H7 (cell line): ENCODE data around the gene TIMP3. TPM values are rescaled to one million over a fixed set of nuclear protein-coding genes. Genes with fewer than 3 reads are reported as not detected.
A peak's percentile ranks its signal among the peaks of the same experiment; 100 is the strongest.
"Not testable (repeated sequence)": the region's sequence is repeated elsewhere in the genome, so short reads cannot be mapped to it uniquely, and the experiment has no call there.

Source experiments
- DNase-seq: peaks from one replicate; pipeline ENCODE4 v3.0.0; 2012
- H3K27me3 ChIP-seq: 2 replicates; pipeline ENCODE4 v1.6.0; 2011; ENCODE audit warnings: mild to moderate bottlenecking, low read length; ENCODE audit not compliant: control insufficient read depth, insufficient read depth
- H3K36me3 ChIP-seq: replicated peaks from 2 replicates; pipeline ENCODE4 v1.5.1; 2011; ENCODE audit warnings: low read length; ENCODE audit not compliant: control insufficient read depth, insufficient read depth
- H3K4me3 ChIP-seq: 2 replicates; pipeline ENCODE4 v1.5.1; 2011; ENCODE audit warnings: low read depth, mild to moderate bottlenecking, control low read depth, low read length, moderate library complexity; ENCODE audit not compliant: insufficient read depth
- total RNA-seq: library from RNA; depleted of rRNA; stranded (reverse); fragments of >200 nt; shearing (Covaris generic); gene quantifications from 2 replicates; pipeline ENCODE4 v1.2.3, GENCODE V29; 2014; rRNA removed

TIMP3 gene
- total RNA-seq = 5.0 and 6.7 TPM in 2 replicates

DNA sequence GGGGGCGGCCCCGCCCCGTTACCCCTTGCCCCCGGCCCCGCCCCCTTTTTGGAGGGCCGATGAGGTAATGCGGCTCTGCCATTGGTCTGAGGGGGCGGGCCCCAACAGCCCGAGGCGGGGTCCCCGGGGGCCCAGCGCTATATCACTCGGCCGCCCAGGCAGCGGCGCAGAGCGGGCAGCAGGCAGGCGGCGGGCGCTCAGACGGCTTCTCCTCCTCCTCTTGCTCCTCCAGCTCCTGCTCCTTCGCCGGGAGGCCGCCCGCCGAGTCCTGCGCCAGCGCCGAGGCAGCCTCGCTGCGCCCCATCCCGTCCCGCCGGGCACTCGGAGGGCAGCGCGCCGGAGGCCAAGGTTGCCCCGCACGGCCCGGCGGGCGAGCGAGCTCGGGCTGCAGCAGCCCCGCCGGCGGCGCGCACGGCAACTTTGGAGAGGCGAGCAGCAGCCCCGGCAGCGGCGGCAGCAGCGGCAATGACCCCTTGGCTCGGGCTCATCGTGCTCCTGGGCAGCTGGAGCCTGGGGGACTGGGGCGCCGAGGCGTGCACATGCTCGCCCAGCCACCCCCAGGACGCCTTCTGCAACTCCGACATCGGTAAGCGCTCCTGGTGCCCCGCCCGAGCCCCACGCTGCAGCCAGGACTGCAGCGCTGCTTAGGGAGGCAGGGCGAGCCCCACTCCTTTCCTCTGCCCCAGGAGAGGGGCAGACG is at the start of gene TIMP3:
Gene TIMP3, plus strand, starts transcription at position 169 of the 700 bp plus-strand sequence. Its CDS starts 297 bp downstream, at position 466.
- no peaks in the 10 kb centered on the region for H3K36me3 ChIP-seq
- H3K27me3 ChIP-seq = peaks cover 15% of the 10 kb centered on the region
- H3K4me3 ChIP-seq = peak within 1 kb of the TSS; percentile 63
- DNase-seq = peak; percentile 98

DNA sequence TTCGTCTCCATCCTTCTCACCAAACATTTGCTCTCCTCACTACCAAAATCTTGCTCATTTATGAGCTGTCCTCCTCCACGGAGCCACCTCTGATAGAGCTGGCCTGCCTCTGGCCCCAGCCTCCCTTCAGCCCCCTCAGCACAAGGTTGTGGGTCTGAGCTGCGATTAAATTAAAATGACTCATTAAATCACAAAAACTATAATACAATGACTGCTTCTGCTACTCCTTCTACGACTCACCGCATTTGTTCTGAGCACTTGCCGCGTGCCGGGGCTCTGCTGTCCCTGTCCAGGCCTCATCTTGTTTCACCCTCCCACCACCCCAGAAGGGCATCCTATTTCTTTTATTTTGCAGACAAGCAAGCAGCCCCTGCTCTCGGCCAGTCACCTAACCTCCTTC is 49.2 kb upstream of the TIMP3 start:
- Histone ChIP-seq H3K4me3 (no peak overlapping the region), H3K36me3 (no peaks in the 10 kb centered on the region), H3K27me3 (no peaks in the 10 kb centered on the region)
- no peak for DNase-seq

DNA sequence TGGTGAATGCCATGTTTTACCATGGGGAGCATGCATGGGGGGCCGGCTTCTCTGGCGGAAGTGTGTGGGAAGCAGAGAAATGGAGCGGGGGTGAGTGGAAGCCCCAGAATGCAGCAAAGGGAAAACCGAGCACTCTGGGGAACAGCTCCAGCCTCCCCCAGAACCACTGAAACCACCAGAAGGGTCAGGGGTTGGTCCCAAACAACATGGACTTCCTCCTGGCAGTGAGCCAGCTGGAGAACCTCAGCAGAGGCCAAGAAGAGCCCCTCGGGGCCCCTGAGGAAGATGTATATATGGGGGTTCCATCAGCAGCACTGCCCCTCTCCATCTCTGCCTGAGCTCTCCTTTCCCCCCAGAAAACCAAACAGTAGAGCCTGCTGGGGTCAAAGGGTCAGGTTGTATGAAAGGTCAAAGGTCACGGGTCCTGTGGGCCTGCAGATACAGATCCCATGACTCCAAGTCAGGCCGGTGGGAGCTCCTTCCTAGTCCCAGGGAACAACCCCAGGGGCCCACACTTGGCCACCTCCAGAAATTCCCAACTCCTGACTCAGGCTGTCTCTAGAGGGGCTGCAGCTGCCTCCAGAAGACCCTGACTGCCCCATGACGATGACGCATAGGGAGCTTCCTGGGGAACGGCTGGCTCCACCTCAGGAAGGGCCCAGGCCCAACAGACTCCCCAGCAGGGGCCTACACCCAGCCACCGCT is 48.5 kb upstream of the TIMP3 start:
- H3K4me3 ChIP-seq = no peak overlapping the region
- no peaks in the 10 kb centered on the region for H3K27me3 ChIP-seq
- no peak for DNase-seq
- H3K36me3 ChIP-seq = no peaks in the 10 kb centered on the region

DNA sequence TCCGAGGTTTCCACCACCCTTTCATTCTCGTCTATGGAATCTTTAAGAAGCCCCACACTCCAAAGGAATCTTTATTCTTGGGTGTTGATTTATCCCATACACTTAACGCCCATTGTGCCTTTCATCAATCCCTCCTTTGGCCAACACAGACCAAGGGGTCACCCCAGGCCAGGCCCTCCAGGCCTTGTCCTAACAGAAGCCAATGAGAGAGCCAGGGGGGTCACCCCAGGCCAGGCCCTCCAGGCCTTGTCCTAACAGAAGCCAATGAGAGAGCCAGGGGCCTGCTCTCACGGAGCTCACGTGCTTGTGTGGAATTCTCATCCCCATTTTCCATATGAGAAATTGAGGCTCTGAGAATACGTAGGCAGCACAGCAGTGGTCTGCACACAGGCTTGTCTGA is 47.9 kb upstream of the TIMP3 start:
- DNase-seq = no peak
- Histone ChIP-seq H3K4me3 (no peak overlapping the region), H3K27me3 (no peaks in the 10 kb centered on the region), H3K36me3 (no peaks in the 10 kb centered on the region)

- no peak for DNase-seq
- no peaks in the 10 kb centered on the region for H3K27me3 ChIP-seq
- no peaks in the 10 kb centered on the region for H3K36me3 ChIP-seq
- no peak overlapping the region for H3K4me3 ChIP-seq
These were observed 47.0 kb upstream of the TIMP3 start for GRCh38 chr22:32754413-32755041.

- DNase-seq, H3K36me3 ChIP-seq: not testable (repeated sequence)
These were observed 44.3 kb upstream of the TIMP3 start for GRCh38 chr22:32757086-32757762.

DNA sequence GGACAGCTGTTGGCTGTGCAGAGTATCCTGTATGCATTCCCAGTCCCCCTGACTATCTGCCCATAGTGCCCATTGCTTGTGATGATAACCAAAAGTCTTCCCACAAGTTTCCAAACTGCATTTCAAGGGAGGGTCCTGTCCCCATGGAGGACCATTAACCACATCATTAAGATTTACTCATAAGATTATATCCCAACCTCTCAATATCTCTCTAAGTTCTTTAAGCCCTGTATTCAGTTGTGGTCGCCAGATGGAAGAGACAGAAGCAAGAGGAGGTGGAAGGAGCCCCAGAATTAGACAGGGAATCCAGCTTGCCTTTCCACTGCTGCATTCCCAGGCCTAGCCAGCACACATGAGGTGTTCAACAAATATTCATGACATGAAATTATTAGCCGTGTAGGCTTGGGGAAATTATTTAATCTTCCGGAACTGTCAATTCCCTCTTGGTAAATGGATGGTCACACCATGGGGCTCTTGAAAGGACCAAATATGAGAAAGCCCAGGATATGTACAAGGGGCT is 42.6 kb upstream of the TIMP3 start:
- Histone ChIP-seq H3K27me3 (no peaks in the 10 kb centered on the region), H3K36me3 (no peaks in the 10 kb centered on the region), H3K4me3 (no peak overlapping the region)
- DNase-seq = no peak

More at GRCh38 chr22:32757086-32757762, 44.3 kb upstream of the TIMP3 start:
- not testable (repeated sequence) for H3K27me3 ChIP-seq, H3K4me3 ChIP-seq

DNA sequence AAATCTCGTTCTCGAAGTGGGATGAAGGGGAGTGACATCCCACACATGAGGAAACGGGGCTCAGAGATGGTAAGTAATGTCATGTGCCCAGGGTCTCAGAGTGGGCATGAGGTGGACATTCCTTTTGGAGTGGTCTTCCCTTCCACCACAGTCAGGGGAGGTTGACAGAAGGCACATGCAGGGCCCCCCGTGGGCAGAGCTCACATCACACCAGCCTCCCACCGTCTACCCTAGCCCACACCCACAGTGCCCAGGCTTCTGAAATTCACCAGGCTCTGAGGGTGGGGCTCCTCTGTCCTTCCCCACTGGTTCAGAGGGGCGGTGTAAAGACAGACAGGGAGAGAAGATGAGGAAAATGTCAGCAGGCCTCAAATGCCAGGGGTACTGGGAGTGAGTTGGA is 41.1 kb upstream of the TIMP3 start:
- DNase-seq = no peak
- Histone ChIP-seq H3K4me3 (no peak overlapping the region), H3K36me3 (no peaks in the 10 kb centered on the region), H3K27me3 (no peaks in the 10 kb centered on the region)

DNA sequence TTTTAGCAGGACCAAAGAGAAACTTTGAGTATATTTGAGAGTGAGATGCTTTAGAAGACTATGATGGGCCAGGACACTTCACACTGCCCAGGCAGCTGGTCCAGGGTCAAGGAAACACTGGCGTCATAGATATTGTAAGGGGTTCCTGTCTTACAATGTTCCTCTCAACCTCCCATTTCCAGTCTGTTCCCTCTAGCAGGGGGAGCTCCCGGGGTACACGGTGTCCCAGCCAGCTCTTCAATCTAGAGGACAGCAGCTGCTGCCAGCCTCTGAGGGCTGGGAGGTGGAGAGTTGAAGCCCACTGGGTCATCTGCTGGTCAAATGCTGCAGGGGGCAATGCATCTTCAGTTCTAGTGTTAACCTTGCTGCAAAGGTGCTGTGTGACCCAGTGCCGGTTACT is 40.7 kb upstream of the TIMP3 start:
- H3K27me3 ChIP-seq = no peaks in the 10 kb centered on the region
- no peak for DNase-seq
- H3K36me3 ChIP-seq = no peaks in the 10 kb centered on the region
- no peak overlapping the region for H3K4me3 ChIP-seq

DNA sequence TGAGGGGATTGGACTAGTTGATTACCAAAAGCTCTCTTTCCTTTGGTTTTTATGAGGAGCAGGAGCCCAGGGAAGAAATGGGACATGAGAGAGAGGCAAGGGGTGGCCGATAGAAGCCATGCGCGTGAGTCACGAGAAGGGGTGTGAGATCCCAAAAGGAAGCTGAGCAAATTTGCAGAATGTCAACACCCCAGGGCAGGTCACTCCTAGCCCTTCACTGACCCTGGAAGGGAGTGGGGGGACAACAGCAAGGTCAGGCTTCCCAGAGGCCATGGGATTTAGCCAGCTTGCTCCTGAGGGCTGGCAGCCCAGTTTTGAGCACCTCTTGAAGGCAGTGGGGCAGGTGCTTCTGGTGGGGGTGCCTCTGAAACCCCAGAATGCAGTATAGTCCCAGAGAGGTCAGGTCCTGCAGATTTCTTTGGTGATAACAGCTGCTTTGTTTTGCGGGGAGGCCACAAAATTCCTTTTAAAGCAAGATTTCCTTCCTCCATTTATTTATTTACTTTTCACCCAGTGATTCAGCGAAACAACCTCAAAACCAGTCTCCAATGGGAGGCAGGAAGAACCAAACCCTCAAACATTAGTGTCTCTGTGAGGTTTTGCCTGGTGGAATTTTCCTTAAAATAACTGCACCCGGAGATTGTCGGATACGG is 40.1 kb upstream of the TIMP3 start:
- Histone ChIP-seq H3K36me3 (no peaks in the 10 kb centered on the region), H3K27me3 (no peaks in the 10 kb centered on the region), H3K4me3 (no peak overlapping the region)
- DNase-seq = no peak

GRCh38 chr22:32764330-32765131 is 37.0 kb upstream of the TIMP3 start:
- no peak for DNase-seq
- Histone ChIP-seq H3K27me3 (no peaks in the 10 kb centered on the region), H3K4me3 (no peak overlapping the region), H3K36me3 (no peaks in the 10 kb centered on the region)

- Histone ChIP-seq H3K36me3 (no peaks in the 10 kb centered on the region; the same call in 1 of the 2 replicates), H3K27me3 (no peaks in the 10 kb centered on the region), H3K4me3 (no peak overlapping the region)
- DNase-seq = no peak
These were observed 36.3 kb upstream of the TIMP3 start for GRCh38 chr22:32765132-32765618.

DNA sequence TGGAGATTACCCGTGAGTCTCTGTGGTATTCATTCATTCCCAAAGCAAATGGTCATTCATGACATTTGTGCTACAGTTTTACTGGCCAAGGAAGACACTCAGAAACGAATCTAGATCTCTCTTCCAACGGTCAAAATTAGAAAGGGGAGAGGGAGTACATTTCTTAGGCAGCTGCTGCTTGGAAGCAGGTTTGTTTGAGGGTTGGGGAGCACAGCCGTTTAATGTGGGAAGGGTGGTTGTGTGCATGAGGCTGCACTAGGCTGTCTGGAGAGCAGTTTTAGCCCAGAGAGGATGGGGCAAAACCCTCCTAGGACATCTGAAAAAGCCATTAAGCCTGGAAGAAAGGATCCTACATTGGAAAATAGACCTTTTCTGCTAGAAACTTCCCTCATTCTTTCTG is 29.7 kb upstream of the TIMP3 start:
- no peaks in the 10 kb centered on the region for H3K27me3 ChIP-seq
- no peaks in the 10 kb centered on the region; the same call in 1 of the 2 replicates for H3K36me3 ChIP-seq
- DNase-seq = no peak
- H3K4me3 ChIP-seq = no peak overlapping the region
